K562 (cell line): ENCODE data around the gene RHOBTB3. TPM values are rescaled to one million over a fixed set of nuclear protein-coding genes. Genes with fewer than 3 reads are reported as not detected.

Experiments used
- ATAC-seq: fragments of 200-7000 bp; cut with Tn5 transposase; 3 replicates; pipeline ENCODE4 v1.9.1; 2020; ENCODE audit warnings: moderate library complexity
- BruUV-seq: library from RNA; stranded (reverse); fragments of 400-500 nt; replicated peaks from 2 replicates; lab custom pipeline; 2021; lab: Mats Ljungman, UMichigan
- CTCF ChIA-PET: fragments of 300-600 bp; formaldehyde crosslinking; extraction: SDS; loops from one replicate; lab custom pipeline; 2021; ENCODE audit warnings: low intra/inter-chr PET ratio; lab: Yijun Ruan, JAX
- POLR2A ChIA-PET: fragments of 300-600, 350-650 bp; sonication (Branson Sonifier 250); formaldehyde crosslinking; extraction: SDS; loops from one replicate; lab custom pipeline; 2021; ENCODE audit warnings: antibody characterized with exemption, inconsistent platforms; lab: Yijun Ruan, JAX
- DNase-seq, 4 experiments: peaks; one replicate each; pipeline versions ENCODE4 v3.0.0 to v3.0.0-alpha.2; 2011 to 2018; ENCODE audit warnings: low spot score in 3 of 4, mixed read lengths in 3 of 4; ENCODE audit errors: extremely low read depth in 1 of 4
- FAIRE-seq: peaks from 2 replicates; lab custom pipeline; 2011; peaks lifted over from hg19 to GRCh38; lab: Jason Lieb, UNC
- H2AFZ ChIP-seq: 2 replicates; pipeline ENCODE4 v1.6.0; 2011; ENCODE audit warnings: low read depth, low read length, control low read depth, inconsistent platforms
- H3K27ac ChIP-seq: fragments of 200-600 bp; 3 replicates; pipeline ENCODE4 v1.8.0; 2011; ENCODE audit warnings: low read depth, mild to moderate bottlenecking, control low read depth, inconsistent platforms, low read length, moderate library complexity, mixed read lengths; ENCODE audit errors: extremely low read depth
- H3K27me3 ChIP-seq, 2 experiments: fragments of 300-600 bp in 1 of 2; 2 replicates in 1 of 2; 3 replicates in 1 of 2; pipeline versions ENCODE4 v1.6.0 to v1.8.0; 2011; ENCODE audit warnings: inconsistent platforms in 2 of 2, low read length in 2 of 2, mild to moderate bottlenecking in 1 of 2, mixed read lengths in 1 of 2, moderate library complexity in 1 of 2; ENCODE audit not compliant: control insufficient read depth in 2 of 2, insufficient read depth in 2 of 2
- H3K36me3 ChIP-seq: fragments of 300-600 bp; 3 replicates; pipeline ENCODE4 v1.8.0; 2011; ENCODE audit warnings: mild to moderate bottlenecking, low read length, inconsistent platforms; ENCODE audit not compliant: control insufficient read depth, insufficient read depth
- H3K4me1 ChIP-seq, 2 experiments: fragments of 200-600 bp in 1 of 2; replicated peaks in 1 of 2; 2 replicates in 1 of 2; 3 replicates in 1 of 2; pipeline versions ENCODE4 v1.5.1 to v1.8.0; 2011; ENCODE audit warnings: inconsistent platforms in 2 of 2, low read length in 2 of 2, mild to moderate bottlenecking in 1 of 2, mixed read lengths in 1 of 2, moderate library complexity in 1 of 2; ENCODE audit not compliant: control insufficient read depth in 2 of 2, insufficient read depth in 2 of 2
- H3K4me2 ChIP-seq: 2 replicates; pipeline ENCODE4 v1.6.1; 2011; ENCODE audit warnings: low read length, control low read depth, inconsistent platforms, mixed read lengths; ENCODE audit not compliant: insufficient read depth
- H3K4me3 ChIP-seq: fragments of 200-600 bp; sonication (generic), shearing (Covaris generic); 2 replicates; pipeline ENCODE4 v1.5.1; 2016; ENCODE audit warnings: control low read depth, inconsistent platforms
- H3K79me2 ChIP-seq: fragments of 200-600 bp; 3 replicates; pipeline ENCODE4 v1.8.0; 2011; ENCODE audit warnings: low read length, inconsistent platforms; ENCODE audit not compliant: control insufficient read depth, insufficient read depth
- H3K9ac ChIP-seq, 2 experiments: 2 replicates each; pipeline versions ENCODE4 v1.6.0 to v1.6.1; 2011; ENCODE audit warnings: low read depth in 2 of 2, low read length in 2 of 2, control low read depth in 1 of 2, inconsistent platforms in 1 of 2, mild to moderate bottlenecking in 1 of 2, mixed read lengths in 1 of 2; ENCODE audit not compliant: insufficient read depth in 1 of 2
- H3K9me1 ChIP-seq: one replicate; pipeline ENCODE4 v1.6.0; 2011; ENCODE audit warnings: inconsistent platforms, mild to moderate bottlenecking, low read length, moderate library complexity; ENCODE audit not compliant: control insufficient read depth, insufficient read depth
- H3K9me3 ChIP-seq: replicated peaks from 2 replicates; pipeline ENCODE4 v1.5.1; 2011; ENCODE audit warnings: low read depth, low read length, inconsistent platforms; ENCODE audit not compliant: control insufficient read depth, insufficient read depth
- H4K20me1 ChIP-seq: replicated peaks from 2 replicates; pipeline ENCODE4 v1.6.1; 2011; ENCODE audit warnings: low read length, inconsistent platforms, mixed read lengths; ENCODE audit not compliant: control insufficient read depth, insufficient read depth
- ADNP ChIP-seq: fragments of 200-800 bp; sonication (Bioruptor generic); IDR thresholded peaks from 2 replicates; pipeline ENCODE4 v1.6.1; 2016; ENCODE audit warnings: missing genetic modification characterization, missing compliant biosample characterization
- BRD4 ChIP-seq: fragments of 200-600 bp; sonication (generic); IDR thresholded peaks from 2 replicates; pipeline ENCODE4 v1.6.1; 2017; ENCODE audit warnings: inconsistent platforms
- ETS2 ChIP-seq: IDR thresholded peaks from 2 replicates; pipeline ENCODE4 v1.6.1; 2016; ENCODE audit warnings: borderline replicate concordance, missing genetic modification characterization, mild to moderate bottlenecking, moderate library complexity, missing compliant biosample characterization; ENCODE audit not compliant: poor library complexity, severe bottlenecking
- FOXA3 ChIP-seq, 2 experiments: fragments of 450-650 bp in 1 of 2; sonication (generic) in 1 of 2; formaldehyde crosslinking; IDR thresholded peaks in 1 of 2; conservative IDR thresholded peaks in 1 of 2; 2 replicates each; pipeline versions ENCODE4 v1.4.0 to v1.8.0; 2020 to 2022; ENCODE audit warnings: mild to moderate bottlenecking in 2 of 2, missing genetic modification reagents in 1 of 2
- NRF1 ChIP-seq, 2 experiments: fragments of 450-650 bp; IDR thresholded peaks in 1 of 2; conservative IDR thresholded peaks in 1 of 2; 2 replicates each; pipeline ENCODE4 v1.6.1; 2014; ENCODE audit warnings: mild to moderate bottlenecking in 2 of 2
- POLR2A ChIP-seq: fragments of 450-650 bp; conservative IDR thresholded peaks from 2 replicates; pipeline ENCODE4 v1.6.1; 2016
- POLR2AphosphoS5 ChIP-seq: IDR thresholded peaks from 2 replicates; pipeline ENCODE4 v1.6.1; 2011; ENCODE audit warnings: mild to moderate bottlenecking, low read depth, low read length, moderate library complexity; ENCODE audit not compliant: control insufficient read depth, insufficient read depth
- POLR2B ChIP-seq: fragments of 450-650 bp; IDR thresholded peaks from 2 replicates; pipeline ENCODE4 v1.6.1; 2018; ENCODE audit warnings: low read depth; ENCODE audit not compliant: partially characterized antibody
- POLR2G ChIP-seq: fragments of 200-400 bp; formaldehyde crosslinking; IDR thresholded peaks from 2 replicates; pipeline ENCODE4 v1.6.1; 2017; ENCODE audit warnings: low read depth, mild to moderate bottlenecking, antibody characterized with exemption, low read length, moderate library complexity
- RBM17 ChIP-seq: fragments of 200-400 bp; formaldehyde crosslinking; IDR thresholded peaks from 2 replicates; pipeline ENCODE4 v1.6.1; 2017; ENCODE audit warnings: low read depth, mild to moderate bottlenecking, low read length, borderline replicate concordance
- SMAD1 ChIP-seq: fragments of 150-350 bp; IDR thresholded peaks from 2 replicates; pipeline ENCODE4 v1.6.1; 2014; ENCODE audit warnings: low read length, low read depth; ENCODE audit not compliant: partially characterized antibody
- SUPT5H ChIP-seq: fragments of 450-650 bp; IDR thresholded peaks from 2 replicates; pipeline ENCODE4 v1.6.1; 2016
- TAF15 ChIP-seq: fragments of 200-400 bp; formaldehyde crosslinking; IDR thresholded peaks from 2 replicates; pipeline ENCODE4 v1.6.1; 2017; ENCODE audit warnings: mild to moderate bottlenecking, low read depth, low read length, moderate library complexity
- TFAP4 ChIP-seq: sonication (generic); formaldehyde crosslinking; IDR thresholded peaks from 2 replicates; pipeline ENCODE4 v1.8.0; 2022; ENCODE audit warnings: missing genetic modification reagents, mild to moderate bottlenecking, moderate library complexity, borderline replicate concordance
- ZNF696 ChIP-seq: fragments of 250-450 bp; sonication (Bioruptor Pico); conservative IDR thresholded peaks from 2 replicates; pipeline ENCODE4 v1.4.0; 2020; ENCODE audit warnings: mild to moderate bottlenecking, moderate library complexity
- WGBS: fragments of 100-300 bp; shearing (Covaris generic); methylation state at CpG from one replicate; pipeline ENCODE4 v1.1.6; 2016; ENCODE audit warnings: low coverage, mixed read lengths; ENCODE audit not compliant: insufficient coverage; ENCODE audit errors: missing lambda C conversion rate; 5-methylcytosine and 5-hydroxymethylcytosine counted together
- in situ Hi-C: fragments of 300-500 bp; cut with MboI; formaldehyde crosslinking; loops from 4 replicates; pipeline ENCODE4 v1.15.0; 2018; ENCODE audit warnings: inconsistent platforms, mixed read lengths
- intact Hi-C: fragments of 100-400 bp; cut with micrococcal nuclease; formaldehyde crosslinking; loops from 2 replicates; pipeline ENCODE4 v1.14.2; 2022
- polyA plus RNA-seq, 8 experiments: library from polyadenylated mRNA; depleted of rRNA in 4 of 8; stranded (reverse) in 5 of 8; unstranded in 3 of 8; fragments of >200 nt; fragmentation: Nextera tagmentation in 2 of 8; fragmentation: Illumina TruSeq in 1 of 8; extraction: Ambion mirVana in 2 of 8; extraction: Trizol in 1 of 8; gene quantifications; 2 replicates each; pipeline versions ENCODE4 v1.2.1 to v1.2.3, GENCODE V29; 2011 to 2014; ENCODE audit warnings: inconsistent platforms in 1 of 8, missing spikeins in 1 of 8
- total RNA-seq, 7 experiments: library from RNA; depleted of rRNA in 6 of 7; stranded (reverse); fragments of >200 nt in 6 of 7; fragmentation: Illumina TruSeq in 2 of 7; extraction: Trizol in 2 of 7; gene quantifications; 2 replicates each; pipeline versions ENCODE4 v1.2.1 to v1.2.3, GENCODE V29; 2011 to 2021; ENCODE audit warnings: low replicate concordance in 1 of 7

The RHOBTB3 gene
- total and polyA plus RNA-seq, 9 of the 15 experiments (the other 6 are each of a cell fraction or from before 2014, with no cell fraction given), result 39.7 to 143 (median 115) TPM

GRCh38 chr5:95738072-95738471, 6.9 kb downstream of the RHOBTB3 start (continued):
- TF ChIP-seq POLR2G, result 0 out of 2 replicates have a peak, but pooled peaks have one; percentile 33
- TF ChIP-seq NRF1 (conservative IDR thresholded peaks at IDR 0.05 in 1 of 2, IDR thresholded peaks at IDR 0.05 in 1 of 2), result no peak
- no peak for TF ChIP-seq SMAD1
- no peak for TF ChIP-seq TAF15
- no peak for TF ChIP-seq ZNF696 (CRISPR knock-in tag)
- no peak for TF ChIP-seq ETS2
- no peak for TF ChIP-seq TFAP4
- TF ChIP-seq POLR2B, result no peak
- peak; percentile 13 for TF ChIP-seq POLR2A
- TF ChIP-seq FOXA3 (CRISPR knock-in tag; conservative IDR thresholded peaks at IDR 0.05 in 1 of 2, IDR thresholded peaks at IDR 0.05 in 1 of 2), result no peak
- TF ChIP-seq RBM17, result no peak
- no peak for TF ChIP-seq BRD4

GRCh38 chr5:95738834-95739233, 7.7 kb downstream of the RHOBTB3 start:
- H3K4me1 ChIP-seq, result peaks cover 11 to 33% of the 10 kb centered on the region in 2 experiments; a peak in 4 of 5 replicates
- TF ChIP-seq POLR2B (peak; percentile 25), SUPT5H (peak; percentile 38), ADNP (tag) (no peak), POLR2AphosphoS5 (peak; percentile 22)
- TF ChIP-seq, all 486 proteins: peak for 3
- no peak for FAIRE-seq
- Histone ChIP-seq H4K20me1 (no peaks in the 10 kb centered on the region), H3K79me2 (peaks cover 94% of the 10 kb centered on the region), H3K9ac (no peak overlapping the region), H3K9me3 (no peaks in the 10 kb centered on the region), H3K4me2 (no peak overlapping the region), H3K36me3 (peaks cover 93% of the 10 kb centered on the region), H3K9me1 (no peaks in the 10 kb centered on the region), H2AFZ (no peak overlapping the region), H3K27me3 (no peaks in the 10 kb centered on the region), H3K27ac (no peak overlapping the region), H3K4me3 (no peak overlapping the region)
- in situ Hi-C loops (no loop called here), intact Hi-C loops (no loop called here)
- BruUV-seq, result no TSS peak
- no peak for DNase-seq
- POLR2A ChIA-PET, result interaction anchor here (0.6 to 0.7 kb wide), 2 partner anchors 8 to 1682 kb away, joined by 3 read pairs; no protein-coding TSS in a partner anchor
- 100% methylated on average over 4 of the region's 4 CpGs for WGBS
- no peak for ATAC-seq
- CTCF ChIA-PET, result no interaction called here
